Astrocyte (in vitro differentiated cells and primary cell): ENCODE measurements around the gene UCN2. TPM values are rescaled to one million over a fixed set of nuclear protein-coding genes. Genes with fewer than 3 reads are reported as not detected.

ENCODE experiments used
- DNase-seq: peaks from one replicate; pipeline ENCODE4 v3.0.0-alpha.2; 2010; ENCODE audit warnings: low read depth
- FAIRE-seq: peaks from 2 replicates; lab custom pipeline; 2011; peaks lifted over from hg19 to GRCh38; lab: Jason Lieb, UNC
- H2AFZ ChIP-seq: 2 replicates; pipeline ENCODE4 v1.6.0; 2012; ENCODE audit warnings: low read depth, low read length, inconsistent platforms
- H3K27ac ChIP-seq: 2 replicates; pipeline ENCODE4 v1.5.1; 2011; ENCODE audit warnings: low read depth, low read length, inconsistent platforms
- H3K27me3 ChIP-seq: 2 replicates; pipeline ENCODE4 v1.6.0; 2011; ENCODE audit warnings: low read length, inconsistent platforms; ENCODE audit not compliant: insufficient read depth
- H3K36me3 ChIP-seq: 2 replicates; pipeline ENCODE4 v1.5.1; 2011; ENCODE audit warnings: low read length, inconsistent platforms; ENCODE audit not compliant: insufficient read depth
- H3K4me1 ChIP-seq: 2 replicates; pipeline ENCODE4 v1.5.1; 2011; ENCODE audit warnings: low read length, inconsistent platforms; ENCODE audit not compliant: insufficient read depth
- H3K4me2 ChIP-seq: 2 replicates; pipeline ENCODE4 v1.6.0; 2012; ENCODE audit warnings: low read length, inconsistent platforms
- H3K4me3 ChIP-seq: 2 replicates; pipeline ENCODE4 v1.5.1; 2011; ENCODE audit warnings: low read depth, mild to moderate bottlenecking, low read length, inconsistent platforms; ENCODE audit not compliant: insufficient read depth
- H3K79me2 ChIP-seq: 2 replicates; pipeline ENCODE4 v1.6.0; 2012; ENCODE audit warnings: mild to moderate bottlenecking, low read length, inconsistent platforms; ENCODE audit not compliant: insufficient read depth
- H3K9ac ChIP-seq: 2 replicates; pipeline ENCODE4 v1.6.0; 2012; ENCODE audit warnings: mild to moderate bottlenecking, low read length, inconsistent platforms
- H3K9me3 ChIP-seq: 2 replicates; pipeline ENCODE4 v1.5.1; 2012; ENCODE audit warnings: low read depth, mild to moderate bottlenecking, low read length, inconsistent platforms; ENCODE audit not compliant: insufficient read depth
- H4K20me1 ChIP-seq: 2 replicates; pipeline ENCODE4 v1.6.0; 2012; ENCODE audit warnings: low read length, inconsistent platforms; ENCODE audit not compliant: insufficient read depth
- H3K27ac Mint-ChIP-seq: one replicate; pipeline ENCODE4 v1.8.0; 2021; ENCODE audit warnings: mild to moderate bottlenecking, mixed read lengths; ENCODE audit not compliant: unreplicated experiment
- H3K27me3 Mint-ChIP-seq: one replicate; pipeline ENCODE4 v1.8.0; 2021; ENCODE audit warnings: low read depth, mixed read lengths; ENCODE audit not compliant: unreplicated experiment
- H3K36me3 Mint-ChIP-seq: one replicate; pipeline ENCODE4 v1.8.0; 2021; ENCODE audit warnings: low read depth, mixed read lengths; ENCODE audit not compliant: unreplicated experiment
- H3K4me1 Mint-ChIP-seq: one replicate; pipeline ENCODE4 v1.8.0; 2021; ENCODE audit warnings: low read depth, mixed read lengths; ENCODE audit not compliant: unreplicated experiment
- H3K4me3 Mint-ChIP-seq: one replicate; pipeline ENCODE4 v1.8.0; 2021; ENCODE audit warnings: mild to moderate bottlenecking, moderate library complexity, mixed read lengths; ENCODE audit not compliant: unreplicated experiment
- H3K9me3 Mint-ChIP-seq: one replicate; pipeline ENCODE4 v1.8.0; 2021; ENCODE audit warnings: mild to moderate bottlenecking, mixed read lengths; ENCODE audit not compliant: unreplicated experiment
- EZH2 ChIP-seq: IDR thresholded peaks from 2 replicates; pipeline ENCODE4 v1.6.1; 2012; ENCODE audit warnings: mild to moderate bottlenecking, low read length, inconsistent platforms; ENCODE audit not compliant: insufficient read depth
- total RNA-seq: library from RNA; stranded (reverse); gene quantifications from 2 replicates; pipeline ENCODE4 v1.2.1, GENCODE V29; 2021
- TF ChIP-seq, protein P1 (sequence below): IDR thresholded peaks from 2 replicates; pipeline ENCODE4 v1.5.1; 2011; ENCODE audit warnings: low read depth, mild to moderate bottlenecking, inconsistent platforms, low read length, moderate library complexity; ENCODE audit not compliant: insufficient read depth

Gene UCN2
- total RNA-seq, 1 donor from 2014 or later = 3.3 TPM

- no peaks in the 10 kb centered on the region for H3K9me3 Mint-ChIP-seq
- no peak for FAIRE-seq
Measured at GRCh38 chr3:48528754-48529153, 34.8 kb downstream of the UCN2 start.

GRCh38 chr3:48528048-48528447, 35.5 kb downstream of the UCN2 start:
- H3K9me3 Mint-ChIP-seq = no peaks in the 10 kb centered on the region
- no peak overlapping the region for H3K27ac Mint-ChIP-seq
- H3K27me3 Mint-ChIP-seq = no peaks in the 10 kb centered on the region

More at GRCh38 chr3:48528754-48529153, 34.8 kb downstream of the UCN2 start:
- Histone ChIP-seq H3K27me3 (no peaks in the 10 kb centered on the region), H3K4me3 (no peak overlapping the region), H4K20me1 (no peaks in the 10 kb centered on the region), H3K79me2 (no peaks in the 10 kb centered on the region), H3K4me1 (no peaks in the 10 kb centered on the region), H3K9me3 (no peaks in the 10 kb centered on the region), H2AFZ (no peak overlapping the region), H3K27ac (no peak overlapping the region), H3K9ac (no peak overlapping the region), H3K36me3 (peaks cover 8% of the 10 kb centered on the region), H3K4me2 (no peak overlapping the region)
- H3K36me3 Mint-ChIP-seq = peaks cover 26% of the 10 kb centered on the region
- TF ChIP-seq EZH2 = no peak
- TF ChIP-seq, protein P1, sequence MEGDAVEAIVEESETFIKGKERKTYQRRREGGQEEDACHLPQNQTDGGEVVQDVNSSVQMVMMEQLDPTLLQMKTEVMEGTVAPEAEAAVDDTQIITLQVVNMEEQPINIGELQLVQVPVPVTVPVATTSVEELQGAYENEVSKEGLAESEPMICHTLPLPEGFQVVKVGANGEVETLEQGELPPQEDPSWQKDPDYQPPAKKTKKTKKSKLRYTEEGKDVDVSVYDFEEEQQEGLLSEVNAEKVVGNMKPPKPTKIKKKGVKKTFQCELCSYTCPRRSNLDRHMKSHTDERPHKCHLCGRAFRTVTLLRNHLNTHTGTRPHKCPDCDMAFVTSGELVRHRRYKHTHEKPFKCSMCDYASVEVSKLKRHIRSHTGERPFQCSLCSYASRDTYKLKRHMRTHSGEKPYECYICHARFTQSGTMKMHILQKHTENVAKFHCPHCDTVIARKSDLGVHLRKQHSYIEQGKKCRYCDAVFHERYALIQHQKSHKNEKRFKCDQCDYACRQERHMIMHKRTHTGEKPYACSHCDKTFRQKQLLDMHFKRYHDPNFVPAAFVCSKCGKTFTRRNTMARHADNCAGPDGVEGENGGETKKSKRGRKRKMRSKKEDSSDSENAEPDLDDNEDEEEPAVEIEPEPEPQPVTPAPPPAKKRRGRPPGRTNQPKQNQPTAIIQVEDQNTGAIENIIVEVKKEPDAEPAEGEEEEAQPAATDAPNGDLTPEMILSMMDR = no peak
- no peaks in the 10 kb centered on the region for H3K27me3 Mint-ChIP-seq
- no peak overlapping the region for H3K4me3 Mint-ChIP-seq
- no peaks in the 10 kb centered on the region for H3K4me1 Mint-ChIP-seq
- no peak for DNase-seq
- no peak overlapping the region for H3K27ac Mint-ChIP-seq

DNA sequence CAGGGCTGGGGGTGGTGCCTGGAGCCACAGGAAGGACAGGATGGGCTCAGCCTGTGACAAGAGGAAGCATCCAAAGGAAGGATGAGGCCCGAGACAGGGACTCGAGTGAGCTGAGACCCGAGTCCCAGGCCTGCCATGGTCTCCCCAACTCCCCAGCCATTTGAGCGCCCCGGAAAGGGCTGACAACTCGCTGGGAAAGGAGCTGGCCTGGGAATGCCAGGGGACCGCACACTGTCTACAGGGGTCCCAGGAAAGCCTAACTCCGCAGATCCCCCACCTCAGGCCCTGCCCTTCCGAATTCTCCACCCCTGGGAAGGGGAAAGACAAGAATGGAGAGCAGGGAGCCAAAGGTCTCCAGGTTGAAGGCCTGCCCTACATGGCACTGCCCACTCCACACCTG, 38.6 kb downstream of the UCN2 start:
- Mint-ChIP-seq H3K36me3 (peaks cover 25% of the 10 kb centered on the region), H3K27ac (no peak overlapping the region)

More at GRCh38 chr3:48528048-48528447, 35.5 kb downstream of the UCN2 start:
- Histone ChIP-seq H3K79me2 (no peaks in the 10 kb centered on the region), H4K20me1 (no peaks in the 10 kb centered on the region), H2AFZ (no peak overlapping the region), H3K4me2 (no peak overlapping the region), H3K9ac (no peak overlapping the region), H3K27ac (no peak overlapping the region), H3K36me3 (peaks cover 8% of the 10 kb centered on the region), H3K4me1 (no peaks in the 10 kb centered on the region), H3K9me3 (no peaks in the 10 kb centered on the region), H3K4me3 (no peak overlapping the region), H3K27me3 (no peaks in the 10 kb centered on the region)
- Mint-ChIP-seq H3K4me1 (no peaks in the 10 kb centered on the region), H3K36me3 (peaks cover 26% of the 10 kb centered on the region), H3K4me3 (no peak overlapping the region)
- FAIRE-seq (no peak), DNase-seq (no peak)
- TF ChIP-seq, protein P1 = no peak
- no peak for TF ChIP-seq EZH2

More for the DNA sequence above, 38.6 kb downstream of the UCN2 start:
- Mint-ChIP-seq H3K4me1 (no peaks in the 10 kb centered on the region), H3K27me3 (no peaks in the 10 kb centered on the region), H3K9me3 (no peaks in the 10 kb centered on the region), H3K4me3 (no peak overlapping the region)
- no peak for DNase-seq
- Histone ChIP-seq H3K4me3 (no peak overlapping the region), H3K9me3 (no peaks in the 10 kb centered on the region), H3K36me3 (peaks cover 8% of the 10 kb centered on the region), H4K20me1 (no peaks in the 10 kb centered on the region), H2AFZ (no peak overlapping the region), H3K27ac (no peak overlapping the region), H3K4me2 (no peak overlapping the region), H3K9ac (no peak overlapping the region), H3K4me1 (no peaks in the 10 kb centered on the region), H3K79me2 (no peaks in the 10 kb centered on the region), H3K27me3 (no peaks in the 10 kb centered on the region)
- no peak for FAIRE-seq
- no peak for TF ChIP-seq EZH2
- TF ChIP-seq, protein P1 = no peak
